H9 (cell line): Measurements from ENCODE around the gene SPRR2F. TPM values are rescaled to one million over a fixed set of nuclear protein-coding genes. Genes with fewer than 3 reads are reported as not detected.

Experiments
- DNase-seq: peaks from one replicate; pipeline ENCODE4 v3.0.0-alpha.2; 2017
- H2AFZ ChIP-seq: one replicate; pipeline ENCODE4 v1.6.1; 2013; ENCODE audit warnings: mild to moderate bottlenecking, low read length, control low read depth, moderate library complexity
- H2AK5ac ChIP-seq: 2 replicates; pipeline ENCODE4 v1.6.1; 2013; ENCODE audit warnings: low read length, control low read depth, mixed read lengths; ENCODE audit not compliant: insufficient read length
- H2BK120ac ChIP-seq: one replicate; pipeline ENCODE4 v1.6.1; 2013; ENCODE audit warnings: low read depth, mild to moderate bottlenecking, low read length, control low read depth, inconsistent platforms; ENCODE audit not compliant: poor library complexity, severe bottlenecking
- H2BK12ac ChIP-seq: 2 replicates; pipeline ENCODE4 v1.6.1; 2013; ENCODE audit warnings: low read length, control low read depth, mixed read lengths, low read depth; ENCODE audit not compliant: insufficient read length
- H2BK15ac ChIP-seq: 2 replicates; pipeline ENCODE4 v1.6.1; 2013; ENCODE audit warnings: low read depth, low read length, control low read depth
- H2BK20ac ChIP-seq: one replicate; pipeline ENCODE4 v1.6.1; 2013; ENCODE audit warnings: low read depth, mild to moderate bottlenecking, low read length, control low read depth, inconsistent platforms; ENCODE audit not compliant: poor library complexity, severe bottlenecking
- H2BK5ac ChIP-seq: 2 replicates; pipeline ENCODE4 v1.6.1; 2013; ENCODE audit warnings: low read length, control low read depth, mixed read lengths; ENCODE audit not compliant: insufficient read length
- H3K14ac ChIP-seq: 2 replicates; pipeline ENCODE4 v1.6.1; 2013; ENCODE audit warnings: low read length, control low read depth; ENCODE audit not compliant: insufficient read depth
- H3K18ac ChIP-seq: 2 replicates; pipeline ENCODE4 v1.6.1; 2013; ENCODE audit warnings: low read depth, mild to moderate bottlenecking, mixed read lengths, low read length, control low read depth; ENCODE audit not compliant: insufficient read length
- H3K23ac ChIP-seq: 2 replicates; pipeline ENCODE4 v1.6.1; 2013; ENCODE audit warnings: low read length, control low read depth, mixed read lengths, low read depth; ENCODE audit not compliant: insufficient read length
- H3K23me2 ChIP-seq: 2 replicates; pipeline ENCODE4 v1.6.1; 2013; ENCODE audit warnings: low read depth, mild to moderate bottlenecking, mixed read lengths, low read length, control low read depth; ENCODE audit not compliant: insufficient read length, poor library complexity, severe bottlenecking
- H3K27ac ChIP-seq: 2 replicates; pipeline ENCODE4 v1.5.1; 2013; ENCODE audit warnings: low read length, control low read depth, mixed read lengths, low read depth; ENCODE audit not compliant: insufficient read length
- H3K27me3 ChIP-seq: 2 replicates; pipeline ENCODE4 v1.6.1; 2013; ENCODE audit warnings: low read length, control low read depth, inconsistent platforms; ENCODE audit not compliant: insufficient read depth
- H3K4ac ChIP-seq: 2 replicates; pipeline ENCODE4 v1.6.1; 2013; ENCODE audit warnings: low read depth, mild to moderate bottlenecking, control low read depth, inconsistent platforms, low read length, moderate library complexity
- H3K4me1 ChIP-seq: 2 replicates; pipeline ENCODE4 v1.6.1; 2013; ENCODE audit warnings: low read length, control low read depth, inconsistent platforms; ENCODE audit not compliant: insufficient read depth
- H3K4me2 ChIP-seq: 2 replicates; pipeline ENCODE4 v1.6.1; 2013; ENCODE audit warnings: low read length, control low read depth, mixed read lengths; ENCODE audit not compliant: insufficient read length, insufficient read depth
- H3K56ac ChIP-seq: 2 replicates; pipeline ENCODE4 v1.6.1; 2013; ENCODE audit warnings: low read depth, mild to moderate bottlenecking, mixed read lengths, low read length, control low read depth; ENCODE audit not compliant: insufficient read length
- H3K79me1 ChIP-seq: 2 replicates; pipeline ENCODE4 v1.6.1; 2013; ENCODE audit warnings: low read depth, mild to moderate bottlenecking, moderate library complexity, low read length, control low read depth, inconsistent platforms; ENCODE audit not compliant: insufficient read depth, poor library complexity, severe bottlenecking
- H3K79me2 ChIP-seq: 2 replicates; pipeline ENCODE4 v1.6.1; 2013; ENCODE audit warnings: low read length, control low read depth, inconsistent platforms; ENCODE audit not compliant: insufficient read depth
- H3K9ac ChIP-seq: 2 replicates; pipeline ENCODE4 v1.6.1; 2013; ENCODE audit warnings: low read length, control low read depth, mixed read lengths; ENCODE audit not compliant: insufficient read length; ENCODE audit errors: extremely low read depth
- H3K9me3 ChIP-seq: one replicate; pipeline ENCODE4 v1.6.1; 2013; ENCODE audit warnings: low read depth, low read length, inconsistent platforms; ENCODE audit not compliant: control insufficient read depth
- H3T11ph ChIP-seq: one replicate; pipeline ENCODE4 v1.6.1; 2013; ENCODE audit warnings: mild to moderate bottlenecking, low read length, control low read depth, inconsistent platforms
- H4K20me1 ChIP-seq: one replicate; pipeline ENCODE4 v1.6.1; 2013; ENCODE audit not compliant: control insufficient read depth, insufficient read length, insufficient read depth
- H4K5ac ChIP-seq: 2 replicates; pipeline ENCODE4 v1.6.1; 2013; ENCODE audit warnings: low read depth, mild to moderate bottlenecking, mixed read lengths, low read length, control low read depth; ENCODE audit not compliant: insufficient read length
- H4K8ac ChIP-seq: replicated peaks from 2 replicates; pipeline ENCODE4 v1.6.1; 2013; ENCODE audit warnings: low read length, control low read depth, mixed read lengths, low read depth; ENCODE audit not compliant: insufficient read length
- H4K91ac ChIP-seq: 2 replicates; pipeline ENCODE4 v1.6.1; 2013; ENCODE audit warnings: low read depth, mild to moderate bottlenecking, moderate library complexity, mixed read lengths, low read length, control low read depth; ENCODE audit not compliant: insufficient read length
- H3K27ac Mint-ChIP-seq, 3 experiments: 2 replicates in 2 of 3; 3 replicates in 1 of 3; pipeline ENCODE4 v1.8.0; 2020 to 2021; ENCODE audit warnings: mixed read lengths in 3 of 3, mild to moderate bottlenecking in 1 of 3, moderate library complexity in 1 of 3
- H3K27me3 Mint-ChIP-seq: 2 replicates; pipeline ENCODE4 v1.8.0; 2021; ENCODE audit warnings: low read depth, mild to moderate bottlenecking, moderate library complexity, mixed read lengths
- H3K36me3 Mint-ChIP-seq, 3 experiments: 2 replicates in 2 of 3; 3 replicates in 1 of 3; pipeline ENCODE4 v1.8.0; 2020 to 2021; ENCODE audit warnings: low read depth in 3 of 3, mixed read lengths in 3 of 3; ENCODE audit not compliant: insufficient read depth in 1 of 3
- H3K4me1 Mint-ChIP-seq, 2 experiments: 2 replicates each; pipeline ENCODE4 v1.8.0; 2020; ENCODE audit warnings: mixed read lengths in 2 of 2
- H3K4me3 Mint-ChIP-seq, 2 experiments: 2 replicates in 1 of 2; 3 replicates in 1 of 2; pipeline ENCODE4 v1.8.0; 2020 to 2021; ENCODE audit warnings: mild to moderate bottlenecking in 2 of 2, mixed read lengths in 2 of 2, moderate library complexity in 1 of 2
- H3K9me3 Mint-ChIP-seq, 2 experiments: 2 replicates in 1 of 2; 3 replicates in 1 of 2; pipeline ENCODE4 v1.8.0; 2020; ENCODE audit warnings: mild to moderate bottlenecking in 2 of 2, mixed read lengths in 2 of 2, moderate library complexity in 1 of 2
- WGBS: extraction: QIAGEN DNeasy Blood & Tissue Kit; methylation state at CpG from one replicate; pipeline ENCODE4 v1.1.7; 2013; ENCODE audit warnings: missing lambda C conversion rate, low lambda C conversion rate, mixed read lengths; ENCODE audit not compliant: insufficient read length; ENCODE audit errors: extremely low coverage; 5-methylcytosine and 5-hydroxymethylcytosine counted together
- total RNA-seq: library from RNA; stranded (reverse); gene quantifications from 2 replicates; pipeline ENCODE4 v1.2.1, GENCODE V29; 2021
- TF ChIP-seq, protein P1 (sequence below): fragments of 200-600 bp; sonication (generic); conservative IDR thresholded peaks from 3 replicates; pipeline ENCODE4 v1.8.0; 2021; ENCODE audit warnings: antibody characterized with exemption, mild to moderate bottlenecking

SPRR2F gene
- total RNA-seq, 1 experiment from 2014 or later = not detected

DNA sequence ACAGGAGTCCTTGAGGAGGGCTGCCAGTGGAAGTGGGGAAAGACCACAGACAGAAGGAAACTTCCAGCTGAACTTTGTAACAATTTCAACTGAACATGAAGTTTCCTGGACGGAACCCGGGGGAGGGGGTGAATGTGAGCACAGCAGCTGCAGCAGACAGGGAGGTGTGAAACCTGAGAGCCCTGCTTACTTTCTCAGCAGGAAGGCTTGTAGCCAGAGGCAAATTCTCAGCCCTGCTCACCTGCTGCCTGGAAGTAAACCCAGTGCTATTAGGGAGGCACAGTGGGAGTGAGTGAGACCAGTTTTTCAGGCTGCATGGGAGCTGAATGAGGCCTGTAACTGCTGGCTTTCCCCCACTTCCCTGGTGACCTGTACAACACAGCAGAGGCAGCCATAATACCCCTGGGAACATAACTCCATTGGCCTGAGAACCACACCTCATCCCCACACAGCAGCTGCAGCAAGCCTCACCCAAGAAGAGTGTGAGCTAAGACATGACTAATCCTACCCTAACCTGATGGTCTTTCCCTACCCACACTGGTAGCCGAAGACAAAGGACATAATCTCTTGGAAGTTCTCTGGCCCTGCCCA is 9.6 kb upstream of the SPRR2F start:
- Histone ChIP-seq H3K4me1 (peaks cover 8% of the 10 kb centered on the region), H2AFZ (no peak overlapping the region), H3K9me3 (no peaks in the 10 kb centered on the region), H4K5ac (peak overlapping the region; percentile 79), H3K4ac (no peak overlapping the region), H3K4me2 (peak overlapping the region; percentile 1), H3K79me2 (no peaks in the 10 kb centered on the region), H3K14ac (no peak overlapping the region), H4K8ac (no peak overlapping the region), H3K56ac (no peak overlapping the region), H3K18ac (peak overlapping the region; percentile 32), H2BK5ac (no peak overlapping the region), H2BK20ac (no peak overlapping the region), H3K9ac (peak overlapping the region; percentile 39), H2BK15ac (no peak overlapping the region), H4K20me1 (no peaks in the 10 kb centered on the region), H2BK120ac (no peak overlapping the region), H4K91ac (no peak overlapping the region), H3T11ph (no peak overlapping the region), H3K27me3 (no peaks in the 10 kb centered on the region), H2AK5ac (no peak overlapping the region), H3K79me1 (no peaks in the 10 kb centered on the region), H2BK12ac (no peak overlapping the region), H3K23me2 (no peaks in the 10 kb centered on the region), H3K23ac (no peak overlapping the region), H3K27ac (peak overlapping the region; percentile 98)
- Mint-ChIP-seq H3K36me3 (peaks cover 16 to 38% (median 31%) of the 10 kb centered on the region in 3 experiments), H3K4me3 (peak overlapping the region; percentile 33 to 68; a peak in 4 of 5 replicates), H3K27me3 (peaks cover 34% of the 10 kb centered on the region), H3K9me3 (peaks cover 43 to 45% of the 10 kb centered on the region in 2 experiments), H3K27ac (peak overlapping the region; percentile 99 to 100 (median 99)), H3K4me1 (peaks cover 41 to 49% of the 10 kb centered on the region in 2 experiments)
- no CpG with 5 or more reads among the region's 3 CpGs for WGBS
- TF ChIP-seq, protein P1, sequence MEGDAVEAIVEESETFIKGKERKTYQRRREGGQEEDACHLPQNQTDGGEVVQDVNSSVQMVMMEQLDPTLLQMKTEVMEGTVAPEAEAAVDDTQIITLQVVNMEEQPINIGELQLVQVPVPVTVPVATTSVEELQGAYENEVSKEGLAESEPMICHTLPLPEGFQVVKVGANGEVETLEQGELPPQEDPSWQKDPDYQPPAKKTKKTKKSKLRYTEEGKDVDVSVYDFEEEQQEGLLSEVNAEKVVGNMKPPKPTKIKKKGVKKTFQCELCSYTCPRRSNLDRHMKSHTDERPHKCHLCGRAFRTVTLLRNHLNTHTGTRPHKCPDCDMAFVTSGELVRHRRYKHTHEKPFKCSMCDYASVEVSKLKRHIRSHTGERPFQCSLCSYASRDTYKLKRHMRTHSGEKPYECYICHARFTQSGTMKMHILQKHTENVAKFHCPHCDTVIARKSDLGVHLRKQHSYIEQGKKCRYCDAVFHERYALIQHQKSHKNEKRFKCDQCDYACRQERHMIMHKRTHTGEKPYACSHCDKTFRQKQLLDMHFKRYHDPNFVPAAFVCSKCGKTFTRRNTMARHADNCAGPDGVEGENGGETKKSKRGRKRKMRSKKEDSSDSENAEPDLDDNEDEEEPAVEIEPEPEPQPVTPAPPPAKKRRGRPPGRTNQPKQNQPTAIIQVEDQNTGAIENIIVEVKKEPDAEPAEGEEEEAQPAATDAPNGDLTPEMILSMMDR = no peak
- DNase-seq = peak; percentile 78
